GM21717 (cell line): ENCODE results near the gene RNASE3.
"Not testable (repeated sequence)": the region's sequence is repeated elsewhere in the genome, so short reads cannot be mapped to it uniquely, and the experiment has no call there.

ENCODE experiments used
- ATAC-seq: cut with Tn5 transposase; IDR thresholded peaks from one replicate; pipeline ENCODE4 v1.9.1; 2021; ENCODE audit warnings: mild to moderate bottlenecking, moderate library complexity; ENCODE audit not compliant: unreplicated experiment

The RNASE3 gene

GRCh38 chr14:20891126-20891825 lies at the start of gene RNASE3:
Gene RNASE3, plus strand, starts transcription at chr14:20891385. Its CDS starts 302 bp downstream, at chr14:20891687.
- not testable (repeated sequence) for ATAC-seq

- ATAC-seq: no peak
Observed at GRCh38 chr14:20846560-20846959, 44.6 kb upstream of the RNASE3 start.

- ATAC-seq: no peak
Observed at GRCh38 chr14:20848316-20848954, 42.8 kb upstream of the RNASE3 start.

- no peak for ATAC-seq
Observed at GRCh38 chr14:20848955-20849570, 42.1 kb upstream of the RNASE3 start.

GRCh38 chr14:20853042-20853441 lies 38.1 kb upstream of the RNASE3 start:
- ATAC-seq: no peak

- ATAC-seq: peak; percentile 58
Observed at GRCh38 chr14:20855652-20856291, 35.4 kb upstream of the RNASE3 start.

GRCh38 chr14:20857207-20857606 lies 34.0 kb upstream of the RNASE3 start:
- ATAC-seq: no peak

- ATAC-seq: no peak
Observed at GRCh38 chr14:20857630-20858261, 33.4 kb upstream of the RNASE3 start.

- ATAC-seq: no peak
Observed at GRCh38 chr14:20866194-20866593, 25.0 kb upstream of the RNASE3 start.

- ATAC-seq: no peak
Observed at GRCh38 chr14:20866963-20867362, 24.2 kb upstream of the RNASE3 start.

- ATAC-seq: no peak
Observed at GRCh38 chr14:20873370-20874177, 17.6 kb upstream of the RNASE3 start.

- ATAC-seq: no peak
Observed at GRCh38 chr14:20877016-20877415, 14.2 kb upstream of the RNASE3 start.

GRCh38 chr14:20878695-20879094 lies 12.5 kb upstream of the RNASE3 start:
- ATAC-seq: no peak

- ATAC-seq: not testable (repeated sequence)
Observed at GRCh38 chr14:20881229-20881628, 10.0 kb upstream of the RNASE3 start.

- ATAC-seq: not testable (repeated sequence)
Observed at GRCh38 chr14:20882787-20883186, 8.4 kb upstream of the RNASE3 start.

- ATAC-seq: not testable (repeated sequence)
Observed at GRCh38 chr14:20888411-20888810, 2.8 kb upstream of the RNASE3 start.

- ATAC-seq: not testable (repeated sequence)
Observed at GRCh38 chr14:20895322-20895721, 4.1 kb downstream of the RNASE3 start.

- no peak for ATAC-seq
Observed at GRCh38 chr14:20904393-20905029, 13.3 kb downstream of the RNASE3 start.

- no peak for ATAC-seq
Observed at GRCh38 chr14:20905676-20906075, 14.5 kb downstream of the RNASE3 start.

- no peak for ATAC-seq
Observed at GRCh38 chr14:20907214-20907613, 16.0 kb downstream of the RNASE3 start.
